Epithelial cell of esophagus (primary cell): ENCODE measurements around the gene DMRTB1.

ENCODE experiments used
- DNase-seq: peaks from one replicate; pipeline ENCODE4 v3.0.0; 2010; ENCODE audit warnings: low read depth
- H3K4me3 ChIP-seq: 2 replicates; pipeline ENCODE4 v1.5.1; 2011; ENCODE audit warnings: mild to moderate bottlenecking, low read length, control low read depth
- CTCF ChIP-seq: IDR thresholded peaks from 2 replicates; pipeline ENCODE4 v1.5.1; 2011; ENCODE audit warnings: low read depth, mild to moderate bottlenecking, low read length, control low read depth, inconsistent platforms; ENCODE audit not compliant: insufficient read depth; ENCODE audit errors: missing control alignments

The DMRTB1 gene

GRCh38 chr1:53435151-53435550, 24.0 kb upstream of the DMRTB1 start:
- no peak overlapping the region for H3K4me3 ChIP-seq
- no peak for DNase-seq
- TF ChIP-seq CTCF = no peak

- no peak for DNase-seq
- no peak for TF ChIP-seq CTCF
- H3K4me3 ChIP-seq = no peak overlapping the region
Observed at GRCh38 chr1:53438427-53439336, 20.5 kb upstream of the DMRTB1 start.

GRCh38 chr1:53439337-53440207, 19.6 kb upstream of the DMRTB1 start:
- H3K4me3 ChIP-seq = no peak overlapping the region
- no peak for DNase-seq
- no peak for TF ChIP-seq CTCF

GRCh38 chr1:53440633-53441032, 18.6 kb upstream of the DMRTB1 start:
- no peak overlapping the region for H3K4me3 ChIP-seq
- no peak for DNase-seq
- no peak for TF ChIP-seq CTCF

GRCh38 chr1:53442299-53442698, 16.9 kb upstream of the DMRTB1 start:
- DNase-seq = peak; percentile 32
- TF ChIP-seq CTCF = no peak
- no peak overlapping the region for H3K4me3 ChIP-seq

- no peak for TF ChIP-seq CTCF
- no peak for DNase-seq
- H3K4me3 ChIP-seq = no peak overlapping the region
Observed at GRCh38 chr1:53446051-53446450, 13.1 kb upstream of the DMRTB1 start.
